ENCODE data around the gene RSAD1.

The RSAD1 gene

DNA sequence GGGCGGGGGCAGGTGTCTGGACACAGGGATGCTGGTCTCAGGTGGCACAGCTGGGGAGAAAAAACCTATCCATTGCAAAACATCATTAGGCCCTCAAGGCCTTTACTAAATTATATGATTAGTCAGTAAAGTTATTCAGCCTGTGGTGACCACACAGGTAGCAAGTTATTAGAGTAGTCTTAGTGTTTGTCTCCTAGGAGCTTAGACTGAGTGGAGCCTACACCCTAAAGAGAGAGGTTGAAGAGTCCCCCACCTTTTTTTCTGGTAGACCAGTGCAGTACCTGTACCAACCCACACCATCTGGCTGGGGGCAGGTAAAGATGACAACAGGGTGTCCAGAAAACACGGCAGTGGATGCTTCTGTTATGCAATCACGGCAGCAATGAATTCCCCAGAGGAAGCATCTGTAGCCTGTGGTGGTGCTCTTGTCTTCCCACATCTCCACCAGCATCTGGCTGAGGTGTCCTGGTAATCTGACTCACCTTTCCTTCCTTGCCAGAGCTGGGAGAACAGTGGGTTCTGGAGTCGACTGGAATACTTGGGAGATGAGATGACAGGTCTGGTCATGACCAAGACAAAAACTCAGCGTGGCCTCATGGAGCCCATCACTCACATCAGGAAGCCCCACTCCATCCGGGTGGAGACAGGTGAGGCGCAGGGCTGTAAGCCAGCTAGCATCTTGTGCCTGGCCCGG is 40.6 kb downstream of the RSAD1 start:
- DNase-seq (ENCODE audit: low spot score) = no peak

DNA sequence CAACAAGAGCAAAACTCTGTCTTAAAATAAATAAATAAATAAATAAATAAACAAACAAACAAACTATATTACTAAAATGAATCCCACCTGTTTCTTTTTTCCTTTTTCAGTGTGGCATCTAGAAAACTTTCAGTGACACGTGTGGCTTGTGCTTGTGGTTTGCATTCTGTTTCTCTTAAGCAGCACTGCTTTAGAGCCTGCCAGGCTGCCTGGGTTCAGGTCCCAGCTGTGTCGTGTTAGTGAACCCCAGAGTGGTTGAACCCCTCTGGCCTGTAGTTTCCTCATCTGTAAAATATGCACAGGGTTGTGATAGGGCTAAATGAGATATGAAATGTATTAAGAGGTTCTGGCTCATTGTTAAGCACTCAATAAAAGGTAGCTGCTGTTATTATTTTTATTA is 41.8 kb downstream of the RSAD1 start:
- no peak for DNase-seq (ENCODE audit: low spot score)

DNA sequence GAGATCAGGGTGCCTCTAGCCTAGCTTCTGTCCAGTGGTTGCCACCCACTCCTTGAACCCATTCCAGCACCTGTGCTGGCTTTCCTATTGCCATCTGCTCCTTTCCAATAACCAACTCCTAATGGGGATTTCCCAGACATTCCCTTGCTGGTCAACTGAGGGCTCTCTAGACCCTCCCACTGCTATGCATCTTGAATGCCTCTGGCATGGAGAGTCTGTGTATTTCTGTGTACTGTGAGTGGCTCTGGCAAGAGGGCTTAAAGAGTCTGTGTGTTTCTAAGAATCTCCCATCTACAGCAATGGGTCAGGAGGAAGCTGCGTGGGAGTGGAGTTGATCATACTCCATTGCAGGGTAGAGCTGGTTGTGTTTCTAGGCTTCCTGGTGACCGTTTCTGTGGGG is 42.9 kb downstream of the RSAD1 start:
- no peak for DNase-seq (ENCODE audit: low spot score)

DNA sequence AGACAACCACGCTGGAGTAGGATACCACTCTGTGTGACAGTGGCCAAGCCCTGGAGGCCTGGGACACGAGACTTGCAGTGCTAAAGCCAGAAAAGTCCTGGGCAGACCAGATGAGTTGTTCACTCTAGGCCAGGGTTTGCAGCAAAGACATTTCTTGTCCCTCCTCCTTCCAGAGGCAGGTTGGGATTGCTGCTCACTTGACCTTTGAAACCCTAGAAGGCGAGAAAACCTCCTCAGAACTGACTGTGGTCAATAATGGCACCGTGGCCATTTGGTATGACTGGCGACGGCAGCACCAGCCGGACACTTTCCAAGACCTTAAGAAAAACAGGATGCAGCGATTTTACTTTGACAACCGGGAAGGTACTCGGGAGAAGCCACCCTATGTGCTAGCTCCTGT is 44.1 kb downstream of the RSAD1 start:
- DNase-seq (ENCODE audit: low spot score) = no peak

DNA sequence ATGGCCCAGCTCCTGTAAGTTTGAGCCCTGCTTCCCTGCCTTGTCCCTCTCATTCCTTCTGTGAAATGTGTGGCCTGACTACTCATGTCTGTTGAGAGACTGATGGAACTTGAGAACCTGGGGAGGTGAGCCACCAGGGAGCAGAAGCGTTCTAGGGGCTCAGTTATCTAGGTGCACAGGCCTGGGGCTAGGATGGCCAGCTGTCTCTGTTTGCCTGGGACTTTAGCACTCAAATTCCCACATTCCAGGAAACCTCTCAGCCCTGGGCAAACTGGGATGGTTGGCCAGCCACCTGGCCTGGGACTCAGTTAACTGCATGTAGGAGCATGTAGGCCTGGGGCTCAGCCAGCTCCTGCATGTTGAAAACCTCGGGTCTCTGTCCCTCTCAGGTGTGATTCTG is 44.5 kb downstream of the RSAD1 start:
- no peak for DNase-seq (ENCODE audit: low spot score)

DNA sequence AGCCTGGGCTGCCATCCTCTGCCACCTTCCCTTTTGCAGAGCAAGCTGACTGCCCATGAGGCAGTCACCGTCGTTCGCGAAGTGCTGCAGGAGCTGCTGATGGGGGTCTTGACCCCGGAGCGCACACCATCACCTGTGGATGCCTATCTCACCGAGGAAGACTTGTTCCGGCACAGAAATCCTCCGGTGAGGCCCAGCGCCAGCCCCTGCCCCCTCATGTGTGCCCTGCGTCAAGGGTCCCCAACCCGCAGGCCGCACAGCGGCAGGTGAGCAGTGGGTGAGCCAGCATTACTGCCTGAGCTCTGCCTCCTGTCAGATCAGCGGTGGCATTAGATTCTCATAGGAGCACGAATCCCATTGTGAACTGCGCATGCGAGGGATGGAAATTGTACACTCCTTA is 46.2 kb downstream of the RSAD1 start:
- DNase-seq (ENCODE audit: low spot score) = no peak

DNA sequence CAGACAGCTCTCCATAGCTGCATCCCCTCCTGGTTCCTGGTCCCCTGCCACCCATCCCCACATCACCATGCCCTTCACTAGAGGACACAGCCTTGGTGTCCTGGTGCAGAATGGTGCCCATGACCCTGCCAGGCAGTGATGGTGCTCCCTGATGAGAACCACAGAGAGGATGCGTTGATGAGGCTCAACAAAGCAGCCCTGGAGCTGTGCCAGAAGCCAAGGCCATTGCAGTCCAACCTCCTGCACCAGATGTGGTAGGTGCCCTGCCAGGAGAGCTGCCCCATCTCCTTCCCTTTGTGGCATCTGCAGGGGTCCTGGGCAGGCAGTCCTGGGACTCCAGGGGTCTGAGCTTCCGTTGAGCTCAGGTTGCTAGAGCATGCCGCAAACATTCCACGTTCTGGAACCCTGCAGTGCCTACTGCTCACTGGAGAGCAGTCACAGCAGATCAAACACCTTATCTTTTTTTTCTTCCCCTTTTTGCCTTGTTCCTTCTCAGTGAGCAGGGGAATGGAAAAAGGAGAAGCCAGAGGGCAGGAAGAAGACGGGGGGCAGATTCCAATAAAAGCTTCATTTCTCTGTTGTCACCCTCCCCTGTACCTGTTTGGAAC is 48.6 kb downstream of the RSAD1 start:
- no peak for DNase-seq (ENCODE audit: low spot score)

DNA sequence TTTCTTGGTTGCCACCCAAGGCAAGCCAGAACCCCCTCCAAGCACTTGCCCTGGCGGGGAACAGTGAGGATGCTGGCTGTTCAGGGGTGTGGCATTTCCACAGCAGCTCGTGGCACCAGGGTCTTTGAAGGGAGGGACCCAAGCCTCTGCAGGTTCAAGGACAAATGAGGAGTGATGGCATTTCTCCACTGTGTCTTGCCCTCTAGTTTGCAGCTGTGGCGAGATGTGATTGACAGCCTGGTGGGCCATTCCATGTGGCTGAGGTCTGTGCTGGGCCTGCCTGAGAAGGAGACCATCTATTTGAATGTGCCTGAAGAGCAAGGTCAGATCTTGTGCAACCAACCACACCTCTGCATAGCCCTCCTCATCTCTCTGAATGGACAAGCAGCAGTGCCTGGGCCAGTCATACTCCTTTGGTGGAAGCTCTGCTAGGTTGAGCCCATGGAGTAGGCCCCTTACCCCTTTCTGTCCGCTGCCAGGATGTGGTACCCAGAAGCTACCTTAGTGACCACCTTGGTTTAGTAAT is 49.4 kb downstream of the RSAD1 start:
- DNase-seq (ENCODE audit: low spot score) = no peak

DNA sequence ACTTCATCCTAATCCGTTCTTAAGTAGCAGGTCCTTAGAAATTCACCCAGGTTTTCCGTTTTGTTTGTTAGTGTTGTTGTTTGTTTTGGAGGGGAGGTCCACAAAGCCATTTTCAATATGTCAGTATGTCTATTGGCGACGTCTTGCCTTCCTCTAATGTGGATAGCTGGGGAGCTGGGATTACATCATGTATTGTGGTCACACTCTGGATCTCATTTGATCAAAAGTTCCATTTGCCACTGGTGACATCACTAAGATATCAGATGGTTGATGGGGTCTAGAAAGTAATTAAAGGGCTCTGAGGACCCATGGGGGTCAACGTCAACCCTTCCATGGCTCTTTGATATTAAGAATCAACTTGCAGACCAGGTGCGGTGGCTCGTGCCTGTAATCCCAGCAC is 51.2 kb downstream of the RSAD1 start:
- DNase-seq (ENCODE audit: low spot score) = no peak

DNA sequence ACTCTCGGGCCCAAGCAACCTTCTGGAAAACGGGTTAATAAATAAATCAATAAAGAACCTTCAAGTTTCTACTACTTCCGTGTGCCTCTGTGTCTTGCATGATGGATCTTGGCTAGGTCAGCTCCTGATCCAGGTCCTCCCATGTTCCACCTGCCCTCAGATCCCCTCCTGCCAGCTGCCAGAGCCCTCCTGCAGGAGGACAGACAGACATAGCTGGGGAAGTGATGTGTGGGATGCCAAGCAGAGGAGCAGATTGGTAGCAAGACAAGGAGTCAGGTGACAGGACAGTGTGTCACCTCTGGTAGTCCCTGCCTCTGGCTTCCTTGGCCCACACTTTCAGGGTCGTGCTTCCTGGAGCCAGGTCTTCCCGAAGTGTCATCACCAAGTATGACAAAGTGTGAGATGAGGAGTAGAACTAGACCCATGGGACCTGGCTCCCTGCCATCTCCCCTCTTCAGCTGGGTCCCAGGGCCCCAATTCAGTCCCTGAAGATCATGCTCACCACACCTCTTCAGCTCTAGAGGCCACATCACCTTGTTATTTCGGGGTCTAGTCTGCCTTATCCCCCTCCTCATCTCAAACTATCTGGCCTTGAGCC is 52.9 kb downstream of the RSAD1 start:
- no peak for DNase-seq (ENCODE audit: low spot score)

DNA sequence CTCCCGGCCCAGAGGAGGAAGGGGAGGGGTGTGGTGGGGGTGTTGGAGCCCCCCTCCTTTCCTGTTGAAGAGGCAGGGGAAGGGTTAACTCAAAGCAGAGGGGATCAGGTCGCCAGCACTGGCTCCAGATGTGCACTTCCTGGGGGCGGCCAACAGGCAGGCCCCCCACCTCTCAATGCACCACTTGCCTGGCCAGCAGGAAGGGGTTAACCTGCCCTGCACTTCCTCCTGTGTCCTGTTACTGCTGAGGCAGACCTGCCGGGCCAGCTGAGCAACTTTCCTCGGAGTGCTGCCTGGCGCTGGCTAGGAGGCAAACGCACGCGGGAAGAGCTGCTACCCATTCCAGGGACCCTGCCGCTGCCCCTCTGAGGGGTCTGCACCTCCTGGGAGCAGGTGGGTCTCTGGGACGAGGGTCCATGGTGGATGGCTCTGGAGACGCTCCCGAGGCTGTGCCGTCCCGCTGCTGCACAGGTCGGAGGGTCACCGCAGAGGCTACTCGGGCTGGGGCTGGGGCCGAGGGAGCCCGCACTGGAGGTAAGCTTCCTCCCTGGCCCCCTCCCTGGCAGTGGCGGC is 53.9 kb downstream of the RSAD1 start, which contains the start of gene EPN3:
EPN3 (plus strand) TSS at position 284 of the 573 bp plus-strand sequence. CDS start 3,822 bp downstream, outside the sequence.
- peak; percentile 78 for DNase-seq (ENCODE audit: low spot score)

DNA sequence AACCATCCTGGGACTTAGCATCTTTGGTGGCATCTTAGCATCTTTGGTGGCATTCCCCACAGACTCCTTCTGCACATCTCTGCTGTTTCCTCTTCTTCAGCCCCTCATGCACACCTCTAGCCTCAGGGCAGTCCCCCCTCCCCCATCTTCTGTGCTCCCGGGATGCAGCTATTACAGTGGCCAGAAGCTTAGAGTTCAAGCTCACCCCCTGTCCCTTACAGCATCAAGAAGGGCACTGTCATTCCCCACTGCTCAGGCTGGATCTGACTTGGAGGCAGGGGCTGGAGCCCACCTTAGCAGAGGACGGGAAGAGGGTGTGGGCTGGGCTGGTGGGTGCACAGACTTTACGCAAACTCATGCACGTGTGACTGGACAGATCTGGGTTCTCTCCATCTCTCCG is 54.5 kb downstream of the RSAD1 start:
- DNase-seq (ENCODE audit: low spot score) = peak; percentile 53

DNA sequence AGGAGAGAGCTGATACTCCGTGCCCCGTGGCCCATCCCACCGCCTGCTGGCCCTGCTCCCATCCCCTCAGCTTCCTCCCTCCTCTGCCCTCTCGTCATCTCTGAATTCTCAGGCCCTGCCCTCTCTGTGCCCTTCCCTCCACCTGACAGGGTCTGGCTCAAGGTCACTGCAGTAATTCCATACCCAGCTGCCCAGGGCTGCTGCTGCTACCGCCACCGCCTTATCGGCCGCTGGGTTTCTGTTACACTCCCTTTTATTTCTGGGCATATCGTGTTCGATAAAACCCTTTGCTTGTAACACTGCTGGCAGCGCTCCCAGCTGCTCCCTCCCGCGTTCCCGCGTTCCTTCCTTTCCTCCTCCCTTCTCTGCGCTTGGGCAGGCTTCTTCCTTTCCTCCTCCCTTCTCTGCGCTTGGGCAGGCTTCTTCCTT is 55.1 kb downstream of the RSAD1 start:
- peak; percentile 49 for DNase-seq (ENCODE audit: low spot score)

DNA sequence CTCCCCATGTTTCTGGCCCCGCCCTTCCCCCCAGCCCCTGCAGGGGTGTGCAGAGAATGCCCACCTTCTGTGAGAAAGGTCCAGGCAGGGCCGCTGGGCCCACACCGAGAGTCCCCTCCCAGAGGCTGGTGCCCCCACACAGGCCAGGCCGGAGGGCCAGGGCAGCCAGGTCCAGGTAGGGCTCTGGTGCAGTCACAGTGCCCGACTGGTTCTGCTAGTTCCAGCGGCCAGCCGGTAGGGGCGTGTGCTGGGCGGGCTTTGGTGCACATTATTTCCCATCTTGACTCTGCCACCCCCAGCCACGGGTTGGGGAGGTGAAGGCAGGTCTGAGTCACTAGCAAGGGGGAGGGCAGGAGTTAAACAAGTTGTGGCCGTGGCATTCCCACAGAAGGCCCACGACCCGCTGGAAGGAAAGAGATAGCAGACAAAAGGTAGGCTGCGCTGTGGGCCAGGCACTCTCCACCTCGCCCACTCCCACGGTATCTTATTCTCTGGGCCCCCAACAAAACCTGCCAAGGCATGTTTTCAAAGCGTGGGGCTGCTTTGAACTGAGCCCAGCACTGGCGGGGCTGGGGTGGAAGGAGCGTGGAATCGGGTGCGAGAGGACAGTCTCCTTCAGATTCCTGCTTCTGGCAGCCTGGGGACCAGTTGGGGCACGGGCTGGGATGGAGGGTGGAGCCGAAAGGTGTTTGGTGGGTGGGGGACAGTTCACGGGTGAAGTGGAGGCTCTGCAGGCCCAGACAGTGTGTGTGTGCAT is 55.7 kb downstream of the RSAD1 start:
- DNase-seq (ENCODE audit: low spot score) = peak; percentile 85

DNA sequence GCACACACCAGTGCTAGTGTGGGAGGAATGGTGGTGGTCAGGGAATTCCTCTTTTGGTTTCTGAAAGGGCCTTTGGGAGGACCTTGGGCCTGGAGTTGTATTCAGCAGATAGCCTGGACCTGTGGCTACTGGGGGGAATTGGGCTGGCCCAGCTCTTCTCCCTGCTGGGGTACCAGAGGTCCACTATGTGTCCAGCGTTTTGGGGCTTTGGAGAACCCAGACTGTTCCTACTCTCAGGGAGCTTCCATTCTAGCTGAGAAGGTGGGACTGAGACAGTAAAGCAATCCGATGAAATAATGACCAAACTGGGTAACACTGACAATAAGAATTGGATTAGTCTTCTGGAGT is 56.3 kb downstream of the RSAD1 start:
- DNase-seq (ENCODE audit: low spot score) = no peak

DNA sequence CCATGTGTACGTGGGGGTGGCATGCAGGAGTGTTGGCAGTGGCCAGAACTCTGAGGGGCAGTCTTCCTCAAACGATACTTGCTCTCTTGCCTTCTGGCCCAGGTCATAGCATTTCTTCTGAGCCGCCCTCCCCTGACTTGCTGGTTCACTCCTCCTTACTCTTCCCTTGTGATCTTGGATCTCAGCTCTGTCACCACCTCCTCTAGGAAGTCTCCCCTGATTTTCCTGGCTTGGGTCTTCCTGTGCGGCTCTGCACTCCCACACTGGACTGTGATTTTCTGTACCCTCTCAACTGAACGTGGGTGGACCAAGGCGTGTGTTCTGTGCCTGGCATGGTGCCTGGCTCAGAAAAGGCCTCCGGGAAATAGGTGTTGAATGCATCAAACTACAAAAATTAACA is 56.7 kb downstream of the RSAD1 start:
- no peak for DNase-seq (ENCODE audit: low spot score)

Data from iPS-NIHi11 (cell line).